Measurements from ENCODE around the gene TCAIM.

The TCAIM gene

DNA sequence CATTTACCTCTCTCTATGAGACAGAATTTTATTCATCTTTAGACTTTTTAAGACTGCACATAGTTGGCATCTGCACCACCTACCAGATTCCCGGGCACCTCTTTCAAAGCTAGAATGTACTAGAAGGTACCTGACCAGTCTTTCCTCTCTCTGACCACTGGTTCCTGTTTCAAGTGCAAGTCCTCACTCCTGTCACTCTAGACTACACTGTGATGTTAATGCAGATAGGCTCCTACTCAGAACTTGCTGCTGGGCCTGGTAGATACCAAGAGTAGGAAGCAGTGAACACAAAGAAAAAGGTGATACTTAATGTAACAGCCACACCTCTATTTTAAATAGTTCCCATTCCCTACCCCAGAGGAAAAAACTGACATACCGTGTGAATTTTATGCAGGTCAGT is 8.1 kb upstream of the TCAIM start:
- no peak overlapping the region for H3K4me3 ChIP-seq (ENCODE audit: low read depth, low read length)
- TF ChIP-seq, protein P1, sequence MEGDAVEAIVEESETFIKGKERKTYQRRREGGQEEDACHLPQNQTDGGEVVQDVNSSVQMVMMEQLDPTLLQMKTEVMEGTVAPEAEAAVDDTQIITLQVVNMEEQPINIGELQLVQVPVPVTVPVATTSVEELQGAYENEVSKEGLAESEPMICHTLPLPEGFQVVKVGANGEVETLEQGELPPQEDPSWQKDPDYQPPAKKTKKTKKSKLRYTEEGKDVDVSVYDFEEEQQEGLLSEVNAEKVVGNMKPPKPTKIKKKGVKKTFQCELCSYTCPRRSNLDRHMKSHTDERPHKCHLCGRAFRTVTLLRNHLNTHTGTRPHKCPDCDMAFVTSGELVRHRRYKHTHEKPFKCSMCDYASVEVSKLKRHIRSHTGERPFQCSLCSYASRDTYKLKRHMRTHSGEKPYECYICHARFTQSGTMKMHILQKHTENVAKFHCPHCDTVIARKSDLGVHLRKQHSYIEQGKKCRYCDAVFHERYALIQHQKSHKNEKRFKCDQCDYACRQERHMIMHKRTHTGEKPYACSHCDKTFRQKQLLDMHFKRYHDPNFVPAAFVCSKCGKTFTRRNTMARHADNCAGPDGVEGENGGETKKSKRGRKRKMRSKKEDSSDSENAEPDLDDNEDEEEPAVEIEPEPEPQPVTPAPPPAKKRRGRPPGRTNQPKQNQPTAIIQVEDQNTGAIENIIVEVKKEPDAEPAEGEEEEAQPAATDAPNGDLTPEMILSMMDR (IDR thresholded peaks at IDR 0.05; ENCODE audit: borderline replicate concordance, insufficient read depth, low read depth, low read length) = no peak

DNA sequence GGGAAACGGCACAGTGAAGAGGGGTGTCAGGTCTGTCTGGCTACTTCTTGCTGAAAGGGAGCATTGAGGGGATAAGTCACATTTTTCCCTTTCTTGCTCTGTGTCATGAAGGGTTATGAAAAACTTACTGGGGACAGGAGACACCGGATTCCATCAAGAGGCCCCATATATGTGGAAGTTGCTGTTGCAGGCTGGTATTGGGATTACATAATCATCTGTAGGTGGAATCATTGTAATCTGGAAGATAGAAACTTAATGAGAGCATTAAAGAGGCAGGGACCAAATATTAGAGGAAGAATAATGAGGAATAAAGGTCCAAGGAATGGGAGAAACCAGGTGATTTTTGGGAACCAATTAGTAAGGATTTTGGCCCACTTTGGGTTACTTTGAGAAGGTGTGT is 4.2 kb upstream of the TCAIM start:
- TF ChIP-seq, protein P1 (IDR thresholded peaks at IDR 0.05; ENCODE audit: borderline replicate concordance, insufficient read depth, low read depth, low read length) = no peak

GRCh38 chr3:44337248-44337785 is 1.2 kb upstream of the TCAIM start:
- H3K4me3 ChIP-seq (ENCODE audit: low read depth, low read length) = peak overlapping the region; percentile 90
- TF ChIP-seq, protein P1 (IDR thresholded peaks at IDR 0.05; ENCODE audit: borderline replicate concordance, insufficient read depth, low read depth, low read length) = no peak

More for the DNA sequence above, 4.2 kb upstream of the TCAIM start:
- H3K4me3 ChIP-seq (ENCODE audit: low read depth, low read length) = no peak overlapping the region

- H3K4me3 ChIP-seq (ENCODE audit: low read depth, low read length) = peak overlapping the region; percentile 90
- TF ChIP-seq, protein P1 (IDR thresholded peaks at IDR 0.05; ENCODE audit: borderline replicate concordance, insufficient read depth, low read depth, low read length) = no peak
Observed at GRCh38 chr3:44338828-44339127, 212 bp downstream of the TCAIM start.

DNA sequence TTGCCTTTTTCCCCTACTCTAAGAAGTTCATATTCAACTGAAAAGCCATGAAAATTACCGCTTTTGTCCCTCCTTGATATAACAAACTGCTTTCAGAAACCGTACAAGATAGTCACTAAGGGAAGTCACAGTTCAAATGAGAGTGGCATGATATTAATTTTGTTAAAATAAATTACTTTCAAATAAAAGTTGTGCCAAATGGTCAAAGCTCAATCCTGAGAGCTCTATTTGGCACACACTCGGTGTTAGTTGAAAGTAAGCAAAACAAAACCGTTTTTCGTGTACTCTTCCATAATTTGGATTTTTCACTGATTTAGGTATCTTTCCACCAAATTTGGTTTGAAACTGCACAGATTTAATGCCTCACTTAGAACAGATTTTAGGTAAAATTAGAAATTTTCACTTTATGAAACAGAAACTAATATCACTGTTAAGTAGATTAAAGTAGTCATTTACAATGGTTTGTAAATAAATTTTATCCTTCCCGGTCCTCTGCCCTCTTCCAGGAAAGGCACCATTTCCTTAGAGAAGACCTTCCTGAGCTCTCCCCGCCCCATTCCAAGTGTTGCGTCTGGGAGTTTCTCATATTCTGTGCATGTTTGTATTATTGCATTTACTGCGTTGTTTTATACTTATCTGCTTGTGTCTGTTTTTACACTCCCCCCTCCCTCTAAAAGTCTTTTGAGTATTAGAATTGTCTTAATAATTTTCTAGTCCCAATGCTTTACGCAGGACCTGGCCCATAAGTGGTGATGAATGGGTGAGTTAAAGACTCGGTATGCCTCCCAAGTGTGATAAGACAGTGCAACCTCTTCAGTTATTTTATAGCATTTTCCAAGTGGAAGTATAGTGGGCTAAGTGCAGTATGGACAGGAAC is 853 bp downstream of the TCAIM start:
- TF ChIP-seq, protein P1 (IDR thresholded peaks at IDR 0.05; ENCODE audit: borderline replicate concordance, insufficient read depth, low read depth, low read length) = no peak
- H3K4me3 ChIP-seq (ENCODE audit: low read depth, low read length) = peak overlapping the region; percentile 90

DNA sequence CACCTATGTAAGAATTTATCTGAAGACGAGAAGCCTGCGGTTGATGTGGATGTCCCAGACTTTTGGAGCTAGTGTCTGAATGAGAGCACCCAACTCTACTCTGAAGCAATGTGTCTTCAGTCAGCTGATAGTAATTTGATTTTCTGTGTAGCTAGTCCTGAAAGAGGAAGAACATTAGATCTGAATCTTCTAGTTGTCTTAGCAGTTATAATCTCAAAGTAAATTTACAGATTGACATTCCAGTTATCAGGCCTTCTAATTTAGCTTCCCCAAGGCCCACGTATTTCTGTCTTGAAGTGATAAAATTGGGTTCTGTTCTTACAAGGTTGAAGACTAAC is 1.5 kb downstream of the TCAIM start:
- TF ChIP-seq, protein P1 (IDR thresholded peaks at IDR 0.05; ENCODE audit: borderline replicate concordance, insufficient read depth, low read depth, low read length) = no peak

DNA sequence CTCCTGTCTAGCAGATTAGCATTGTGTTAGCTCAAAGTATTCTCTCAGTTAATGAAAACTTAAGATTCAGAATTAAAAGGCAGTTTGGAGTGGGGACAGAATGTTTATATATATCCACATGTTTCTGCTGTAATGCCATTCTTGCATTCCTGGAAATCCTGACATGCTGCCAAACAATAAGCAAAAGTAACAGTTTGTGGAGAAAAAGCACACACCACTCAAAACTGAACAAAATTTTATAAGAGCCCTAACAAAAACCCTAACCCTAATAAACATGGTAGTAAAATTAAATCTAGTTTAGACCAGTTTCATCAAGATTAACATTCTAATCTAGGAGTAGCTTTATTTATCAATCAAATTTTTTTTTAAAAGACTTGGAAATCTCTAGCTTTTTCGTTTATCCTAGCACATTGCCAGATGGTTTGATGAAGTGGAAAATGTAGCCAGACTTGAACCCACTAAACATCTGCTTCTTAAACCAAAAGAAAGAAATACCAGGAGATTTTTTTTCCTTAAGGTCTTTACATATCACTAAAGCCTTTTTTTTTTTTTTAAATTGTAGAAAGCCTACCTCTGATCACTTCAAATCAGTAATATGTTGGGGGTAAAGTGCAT is 3.7 kb downstream of the TCAIM start:
- TF ChIP-seq, protein P1 (IDR thresholded peaks at IDR 0.05; ENCODE audit: borderline replicate concordance, insufficient read depth, low read depth, low read length) = no peak
- H3K4me3 ChIP-seq (ENCODE audit: low read depth, low read length) = no peak overlapping the region

More for the DNA sequence above, 1.5 kb downstream of the TCAIM start:
- H3K4me3 ChIP-seq (ENCODE audit: low read depth, low read length) = no peak overlapping the region

All from GM12875 (cell line).